A549 (cell line): ENCODE results near the gene LYST.

Experiments
- CBX8 ChIP-seq: fragments of 200-600 bp; sonication (generic); IDR thresholded peaks from 2 replicates; pipeline ENCODE4 v1.6.1; 2016
- CTCF ChIP-seq: fragments of >200 bp; sonication (Bioruptor Twin); formaldehyde crosslinking; IDR thresholded peaks from 3 replicates; pipeline ENCODE4 v1.5.1; 2016
- EP300 ChIP-seq, 2 experiments: fragments of >200 bp; sonication (Bioruptor Twin); formaldehyde crosslinking; IDR thresholded peaks; 2 replicates in 1 of 2; 3 replicates in 1 of 2; pipeline ENCODE4 v1.6.1; 2016 to 2017
- HDAC2 ChIP-seq: fragments of 200-600 bp; sonication (generic); IDR thresholded peaks from 2 replicates; pipeline ENCODE4 v1.6.1; 2016
- JUN ChIP-seq, 2 experiments: fragments of >200 bp; sonication (Bioruptor Twin); formaldehyde crosslinking; IDR thresholded peaks; 2 replicates in 1 of 2; 3 replicates in 1 of 2; pipeline ENCODE4 v1.6.1; 2016 to 2017
- NR3C1 ChIP-seq: fragments of >200 bp; sonication (Bioruptor Twin); formaldehyde crosslinking; IDR thresholded peaks from 3 replicates; pipeline ENCODE4 v1.6.1; 2017
- PBX3 ChIP-seq: IDR thresholded peaks from 2 replicates; pipeline ENCODE4 v1.6.1; 2012
- POLR2A ChIP-seq: IDR thresholded peaks from 2 replicates; pipeline ENCODE4 v1.6.1; 2012; ENCODE audit warnings: mild to moderate bottlenecking, low read length
- RFX5 ChIP-seq: fragments of 450-650 bp; IDR thresholded peaks from 2 replicates; pipeline ENCODE4 v1.7.1; 2014; ENCODE audit warnings: antibody characterized with exemption, mild to moderate bottlenecking, moderate library complexity
- SREBF2 ChIP-seq: fragments of 450-650 bp; IDR thresholded peaks from 2 replicates; pipeline ENCODE4 v1.6.1; 2014; ENCODE audit warnings: mild to moderate bottlenecking, moderate library complexity
- ZSCAN20 ChIP-seq: fragments of 250-450 bp; sonication (Bioruptor Pico); IDR thresholded peaks from 2 replicates; pipeline ENCODE4 v1.8.0; 2022; ENCODE audit warnings: mild to moderate bottlenecking, moderate library complexity
- TF ChIP-seq, protein P1 (sequence below): fragments of 200-600 bp; sonication (generic); IDR thresholded peaks from 2 replicates; pipeline ENCODE4 v1.6.1; 2016; ENCODE audit warnings: antibody characterized with exemption, mild to moderate bottlenecking, moderate library complexity

GRCh38 chr1:235808223-235808622 lies 58.5 kb downstream of the LYST start:
- TF ChIP-seq CTCF (no peak), CBX8 (no peak), POLR2A (no peak), RFX5 (no peak), EP300 (IDR thresholded peaks at IDR 0.05) (no peak), ZSCAN20 (CRISPR knock-in tag) (no peak), HDAC2 (no peak), JUN (IDR thresholded peaks at IDR 0.05) (no peak), SREBF2 (no peak), PBX3 (no peak), NR3C1 (no peak)
- TF ChIP-seq, protein P1, sequence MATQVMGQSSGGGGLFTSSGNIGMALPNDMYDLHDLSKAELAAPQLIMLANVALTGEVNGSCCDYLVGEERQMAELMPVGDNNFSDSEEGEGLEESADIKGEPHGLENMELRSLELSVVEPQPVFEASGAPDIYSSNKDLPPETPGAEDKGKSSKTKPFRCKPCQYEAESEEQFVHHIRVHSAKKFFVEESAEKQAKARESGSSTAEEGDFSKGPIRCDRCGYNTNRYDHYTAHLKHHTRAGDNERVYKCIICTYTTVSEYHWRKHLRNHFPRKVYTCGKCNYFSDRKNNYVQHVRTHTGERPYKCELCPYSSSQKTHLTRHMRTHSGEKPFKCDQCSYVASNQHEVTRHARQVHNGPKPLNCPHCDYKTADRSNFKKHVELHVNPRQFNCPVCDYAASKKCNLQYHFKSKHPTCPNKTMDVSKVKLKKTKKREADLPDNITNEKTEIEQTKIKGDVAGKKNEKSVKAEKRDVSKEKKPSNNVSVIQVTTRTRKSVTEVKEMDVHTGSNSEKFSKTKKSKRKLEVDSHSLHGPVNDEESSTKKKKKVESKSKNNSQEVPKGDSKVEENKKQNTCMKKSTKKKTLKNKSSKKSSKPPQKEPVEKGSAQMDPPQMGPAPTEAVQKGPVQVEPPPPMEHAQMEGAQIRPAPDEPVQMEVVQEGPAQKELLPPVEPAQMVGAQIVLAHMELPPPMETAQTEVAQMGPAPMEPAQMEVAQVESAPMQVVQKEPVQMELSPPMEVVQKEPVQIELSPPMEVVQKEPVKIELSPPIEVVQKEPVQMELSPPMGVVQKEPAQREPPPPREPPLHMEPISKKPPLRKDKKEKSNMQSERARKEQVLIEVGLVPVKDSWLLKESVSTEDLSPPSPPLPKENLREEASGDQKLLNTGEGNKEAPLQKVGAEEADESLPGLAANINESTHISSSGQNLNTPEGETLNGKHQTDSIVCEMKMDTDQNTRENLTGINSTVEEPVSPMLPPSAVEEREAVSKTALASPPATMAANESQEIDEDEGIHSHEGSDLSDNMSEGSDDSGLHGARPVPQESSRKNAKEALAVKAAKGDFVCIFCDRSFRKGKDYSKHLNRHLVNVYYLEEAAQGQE, result no peak
